B cell (primary cell): ENCODE measurements around the gene PHACTR3.

Experiments used
- EZH2 ChIP-seq: IDR thresholded peaks from 2 replicates; pipeline ENCODE4 v1.6.1; 2012; ENCODE audit warnings: borderline replicate concordance, low read depth, mild to moderate bottlenecking, moderate library complexity, low read length; ENCODE audit not compliant: insufficient read depth, poor library complexity, severe bottlenecking
- TF ChIP-seq, protein P1 (sequence below): fragments of 200-600 bp; IDR thresholded peaks from one replicate; pipeline ENCODE4 v1.8.0; 2022; ENCODE audit warnings: antibody characterized with exemption, mild to moderate bottlenecking

GRCh38 chr20:59744756-59745155 is 140.4 kb downstream of the PHACTR3 start:
- TF ChIP-seq, protein P1, sequence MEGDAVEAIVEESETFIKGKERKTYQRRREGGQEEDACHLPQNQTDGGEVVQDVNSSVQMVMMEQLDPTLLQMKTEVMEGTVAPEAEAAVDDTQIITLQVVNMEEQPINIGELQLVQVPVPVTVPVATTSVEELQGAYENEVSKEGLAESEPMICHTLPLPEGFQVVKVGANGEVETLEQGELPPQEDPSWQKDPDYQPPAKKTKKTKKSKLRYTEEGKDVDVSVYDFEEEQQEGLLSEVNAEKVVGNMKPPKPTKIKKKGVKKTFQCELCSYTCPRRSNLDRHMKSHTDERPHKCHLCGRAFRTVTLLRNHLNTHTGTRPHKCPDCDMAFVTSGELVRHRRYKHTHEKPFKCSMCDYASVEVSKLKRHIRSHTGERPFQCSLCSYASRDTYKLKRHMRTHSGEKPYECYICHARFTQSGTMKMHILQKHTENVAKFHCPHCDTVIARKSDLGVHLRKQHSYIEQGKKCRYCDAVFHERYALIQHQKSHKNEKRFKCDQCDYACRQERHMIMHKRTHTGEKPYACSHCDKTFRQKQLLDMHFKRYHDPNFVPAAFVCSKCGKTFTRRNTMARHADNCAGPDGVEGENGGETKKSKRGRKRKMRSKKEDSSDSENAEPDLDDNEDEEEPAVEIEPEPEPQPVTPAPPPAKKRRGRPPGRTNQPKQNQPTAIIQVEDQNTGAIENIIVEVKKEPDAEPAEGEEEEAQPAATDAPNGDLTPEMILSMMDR: no peak
- no peak for TF ChIP-seq EZH2
